HG02981 (cell line): ENCODE results near the gene FBXO41.

Source experiments
- ATAC-seq: cut with Tn5 transposase; IDR thresholded peaks from one replicate; pipeline ENCODE4 v1.9.1; 2021; ENCODE audit warnings: mild to moderate bottlenecking, moderate library complexity; ENCODE audit not compliant: unreplicated experiment

The FBXO41 gene

DNA sequence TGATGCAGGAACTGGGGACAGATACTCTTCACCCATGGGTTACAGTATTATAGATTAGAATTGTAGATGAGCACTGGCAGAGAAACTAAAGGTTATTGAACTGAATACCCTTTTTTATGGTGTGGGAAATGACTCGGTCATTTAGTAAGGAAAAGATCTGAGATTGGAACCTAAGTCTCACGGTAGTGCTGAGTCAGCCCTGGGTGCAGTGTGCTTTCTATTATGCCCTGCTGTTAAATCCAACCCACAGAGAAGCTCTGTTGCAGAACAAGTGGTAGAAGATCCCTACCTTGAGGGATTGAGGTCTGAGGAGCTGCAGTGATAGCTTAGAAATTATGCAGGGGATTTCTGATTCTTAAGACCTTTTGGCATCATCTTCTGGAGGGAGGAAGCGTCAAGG lies 37.4 kb downstream of the FBXO41 start:
- no peak for ATAC-seq

GRCh38 chr2:73244580-73244979 lies 39.7 kb downstream of the FBXO41 start:
- ATAC-seq = no peak

DNA sequence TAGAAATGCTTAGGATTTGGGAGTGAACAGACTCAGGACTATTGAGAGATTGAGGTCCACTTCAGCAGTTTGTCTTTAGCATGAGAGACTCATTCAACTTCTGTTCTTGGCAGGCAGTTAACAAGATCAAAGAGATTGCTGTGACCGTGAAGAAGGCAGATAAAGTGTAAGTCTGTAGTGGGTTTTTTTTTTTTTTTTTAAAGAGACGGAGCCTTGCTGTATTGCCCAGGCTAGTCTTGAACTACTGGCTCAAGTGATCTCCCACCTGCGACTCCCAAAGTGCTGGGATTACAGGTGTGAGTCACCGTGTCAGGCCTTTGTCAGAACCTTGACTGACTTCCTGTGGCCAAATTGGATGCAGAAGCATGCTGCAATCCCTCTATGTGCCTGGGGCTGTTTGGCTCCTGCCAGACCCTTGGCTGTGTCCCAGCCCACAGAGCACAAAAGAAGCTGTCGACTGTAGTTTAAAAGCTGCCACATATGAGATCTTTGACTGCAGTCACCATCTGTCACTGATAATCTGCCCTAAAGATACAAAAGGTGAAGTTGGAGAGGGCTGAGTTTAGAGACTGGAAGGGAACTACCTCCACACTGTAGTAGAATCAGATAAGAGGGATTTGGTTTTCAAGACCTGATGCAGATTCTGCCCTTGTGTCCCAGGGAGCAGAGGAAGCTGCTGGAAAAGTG lies 40.3 kb downstream of the FBXO41 start:
- no peak for ATAC-seq

DNA sequence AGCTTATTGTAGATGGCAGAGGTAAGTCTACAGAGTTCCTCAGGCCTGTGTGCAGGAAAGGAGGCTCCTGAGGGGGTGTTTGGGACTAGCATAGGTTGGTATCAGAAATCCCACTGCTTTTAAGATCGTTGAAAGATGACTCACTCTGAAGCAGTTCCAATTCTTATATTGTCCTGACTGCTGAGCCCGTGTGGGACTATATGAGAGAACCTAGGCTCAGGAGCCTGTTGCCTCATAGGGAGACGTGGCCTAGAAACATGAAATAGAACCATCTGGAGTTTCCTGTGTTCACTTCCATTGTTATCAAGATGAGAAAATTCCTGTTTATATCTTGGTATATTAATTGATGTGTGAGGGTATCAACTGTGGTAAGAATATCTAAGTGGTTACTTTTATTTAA lies 44.5 kb downstream of the FBXO41 start:
- no peak for ATAC-seq

DNA sequence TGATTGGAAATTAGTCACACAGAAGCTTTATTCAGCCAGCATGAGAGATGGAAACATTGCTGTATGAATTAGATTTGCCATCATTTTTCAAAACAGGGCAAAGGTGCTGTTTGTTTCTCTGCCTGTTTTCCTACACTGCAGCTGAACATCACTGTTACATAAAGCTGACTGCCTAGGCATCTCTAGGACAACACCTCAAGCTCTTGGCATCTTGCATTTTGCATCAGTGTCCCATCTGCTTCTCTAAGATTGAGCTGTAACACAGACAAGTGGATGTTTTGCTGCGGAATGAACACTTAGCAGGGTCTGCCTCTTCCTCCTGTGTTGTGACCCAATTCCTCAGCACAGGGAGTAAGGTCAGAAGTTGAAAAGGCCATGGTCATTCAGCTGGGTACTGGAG lies 45.3 kb downstream of the FBXO41 start:
- ATAC-seq = no peak

GRCh38 chr2:73238149-73238548 lies 46.1 kb downstream of the FBXO41 start:
- ATAC-seq = no peak

DNA sequence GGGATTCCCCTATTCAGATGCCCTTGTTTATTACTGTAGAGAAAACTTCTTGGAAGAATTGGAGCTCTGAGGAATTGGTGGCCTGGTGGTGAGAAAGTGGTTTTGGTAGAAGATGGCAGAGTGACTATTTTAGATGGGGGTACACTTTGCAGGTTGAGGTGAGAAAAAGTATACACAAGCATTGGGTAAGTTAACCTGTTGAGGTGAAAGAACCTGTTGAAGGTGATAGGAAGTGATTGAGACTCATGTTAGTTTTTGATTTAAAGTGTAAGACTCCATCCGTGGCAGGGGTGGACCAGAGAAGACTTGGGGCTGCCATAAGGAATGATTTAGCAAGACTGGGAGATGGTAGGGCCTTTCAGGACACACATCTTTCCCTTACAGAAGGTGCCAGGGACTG lies 47.1 kb downstream of the FBXO41 start:
- no peak for ATAC-seq

DNA sequence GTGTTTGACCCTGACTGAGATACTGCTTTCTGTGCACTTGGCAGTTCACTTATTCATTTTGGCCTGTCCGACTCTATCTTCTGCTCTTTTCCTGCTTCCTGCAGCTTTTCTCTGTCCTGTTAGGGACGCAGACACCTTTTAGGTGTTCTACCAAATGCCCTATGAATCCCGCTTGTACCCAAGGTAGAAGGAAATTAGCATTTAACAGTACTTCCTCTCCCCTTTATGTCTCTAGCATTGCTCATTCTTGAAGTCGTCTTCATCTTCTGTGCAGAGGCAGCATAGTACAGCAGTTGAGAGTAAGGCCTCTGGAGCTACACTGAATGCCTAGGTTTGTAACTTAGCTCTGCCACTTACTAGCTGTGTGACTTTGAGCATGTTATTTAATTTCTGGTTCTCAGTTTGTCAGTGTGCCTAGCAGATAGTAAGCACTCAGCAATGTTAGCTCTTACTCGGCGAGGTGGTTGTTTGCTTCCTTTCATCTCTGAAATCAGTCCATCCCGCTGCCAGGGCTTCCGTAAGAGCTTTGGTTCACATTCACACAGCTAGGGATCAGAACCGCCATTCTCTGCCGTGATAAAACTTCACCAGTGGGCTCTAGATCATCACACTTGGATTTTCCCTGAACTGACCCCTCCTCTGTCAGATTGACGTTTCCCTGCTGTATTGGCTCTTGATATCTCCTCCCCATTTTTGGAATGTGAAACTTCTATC lies 48.8 kb downstream of the FBXO41 start:
- no peak for ATAC-seq

DNA sequence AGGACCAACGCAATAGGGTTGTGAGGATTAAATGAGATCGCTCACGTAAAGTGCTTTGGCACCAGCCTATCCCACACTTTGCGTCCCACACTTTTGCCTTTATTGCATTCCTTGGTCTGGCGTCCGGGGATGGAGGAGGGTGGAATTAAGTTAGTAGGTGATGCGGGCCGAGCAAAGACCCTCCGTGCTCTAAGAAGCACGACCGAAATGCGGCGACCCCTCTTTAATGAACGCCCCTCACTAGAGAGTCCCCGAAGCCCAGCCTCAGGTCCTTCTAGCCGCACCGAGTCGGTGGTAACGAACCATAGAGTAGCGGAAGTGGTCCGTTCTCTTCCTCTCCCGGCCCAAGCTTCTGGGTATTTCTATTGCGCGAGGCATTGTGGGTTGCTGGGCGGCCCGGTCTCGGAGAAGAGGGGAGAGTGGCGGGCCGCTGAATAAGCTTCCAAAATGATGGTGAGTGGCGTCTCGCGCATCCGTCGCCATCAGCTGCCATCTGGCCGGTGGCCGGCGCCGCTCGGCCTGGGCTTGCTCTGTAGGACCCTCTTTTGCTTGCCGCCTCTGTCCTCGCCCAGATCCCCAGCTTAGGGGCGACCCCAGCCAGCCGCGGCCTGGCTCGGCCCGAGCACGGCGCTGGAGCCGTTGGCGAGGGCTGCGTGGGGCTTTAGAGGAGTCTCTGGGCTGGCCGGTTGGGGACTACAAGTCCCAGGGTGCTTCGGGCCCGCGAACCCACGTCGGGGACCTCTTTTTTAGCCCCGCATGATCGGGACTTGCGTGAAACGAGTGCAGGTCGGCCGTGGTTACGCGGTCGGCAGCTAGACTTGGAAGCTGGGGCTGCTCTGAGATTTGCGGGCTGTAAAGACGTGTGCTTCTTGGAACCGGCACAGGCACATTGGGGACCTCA lies 50.1 kb downstream of the FBXO41 start, which contains the start of gene CCT7:
Gene CCT7, plus strand, starts transcription at position 377 of the 901 bp plus-strand sequence. Its CDS starts 71 bp downstream, at position 448.
- ATAC-seq = peak; percentile 60

DNA sequence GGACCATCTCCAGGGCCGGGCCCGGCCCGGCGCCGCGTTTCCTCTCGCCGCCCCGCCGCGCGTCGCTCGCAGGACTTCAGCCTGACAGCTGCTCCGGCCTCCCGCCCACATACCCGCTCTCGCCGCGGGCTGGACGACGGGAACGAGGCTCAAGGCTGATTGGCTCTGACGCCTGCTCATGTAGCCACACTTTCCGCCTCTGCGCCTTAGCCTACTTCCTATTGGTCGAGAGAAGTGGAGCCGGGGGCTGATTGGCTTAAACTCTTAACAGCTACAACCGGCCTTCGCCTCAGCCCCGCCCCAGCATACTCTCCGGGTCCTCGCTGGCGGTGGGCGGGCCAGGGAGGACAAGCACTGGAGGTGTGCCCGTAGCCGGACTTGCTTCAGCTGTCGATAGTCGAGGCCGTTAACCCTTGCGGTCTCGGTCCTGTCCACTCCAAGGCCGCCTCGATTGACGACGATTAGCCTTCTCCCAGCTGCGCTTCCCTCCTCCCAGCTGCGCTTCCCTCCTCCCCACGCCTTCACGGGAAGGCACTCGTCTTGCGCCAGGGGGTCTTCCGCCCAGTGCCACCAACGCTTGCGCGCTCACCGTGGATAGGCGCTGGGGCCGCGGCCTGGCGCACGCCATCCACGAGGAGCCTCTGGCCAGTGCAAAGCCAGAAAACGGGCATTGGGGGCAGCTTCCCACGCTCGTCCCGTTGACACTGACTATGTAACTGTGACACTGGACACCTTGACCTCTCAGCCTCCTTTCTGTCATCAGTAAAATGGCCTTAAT lies 50.9 kb downstream of the FBXO41 start, which contains the start of gene PRADC1:
Gene PRADC1, minus strand, starts transcription at position 86 of the 778 bp plus-strand sequence. Its CDS starts 79 bp downstream, at position 7.
- ATAC-seq = peak; percentile 92

- ATAC-seq = no peak
These were observed 51.7 kb downstream of the FBXO41 start for GRCh38 chr2:73232403-73233153.

DNA sequence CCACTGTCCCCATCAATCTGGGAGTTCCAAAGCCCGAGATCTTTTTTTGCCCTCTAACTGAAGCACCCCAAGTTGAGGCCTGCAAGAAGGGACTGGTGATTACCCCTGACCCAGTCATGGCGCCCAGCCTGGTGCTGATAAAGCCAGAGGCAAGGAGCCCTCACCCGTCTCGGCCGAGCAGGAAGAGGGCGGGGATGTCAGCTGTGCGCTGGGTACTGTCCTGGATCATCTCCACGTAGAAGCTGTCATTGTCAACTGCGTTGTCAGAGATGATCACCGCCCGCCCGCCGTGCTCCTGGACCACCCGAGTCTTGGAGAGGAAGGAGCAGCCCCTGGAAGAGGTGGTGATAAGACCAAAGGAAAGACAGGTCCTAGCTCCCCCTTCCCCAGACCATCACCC lies 55.6 kb downstream of the FBXO41 start:
- no peak for ATAC-seq

- no peak for ATAC-seq
These were observed 57.2 kb downstream of the FBXO41 start for GRCh38 chr2:73227086-73227485.

DNA sequence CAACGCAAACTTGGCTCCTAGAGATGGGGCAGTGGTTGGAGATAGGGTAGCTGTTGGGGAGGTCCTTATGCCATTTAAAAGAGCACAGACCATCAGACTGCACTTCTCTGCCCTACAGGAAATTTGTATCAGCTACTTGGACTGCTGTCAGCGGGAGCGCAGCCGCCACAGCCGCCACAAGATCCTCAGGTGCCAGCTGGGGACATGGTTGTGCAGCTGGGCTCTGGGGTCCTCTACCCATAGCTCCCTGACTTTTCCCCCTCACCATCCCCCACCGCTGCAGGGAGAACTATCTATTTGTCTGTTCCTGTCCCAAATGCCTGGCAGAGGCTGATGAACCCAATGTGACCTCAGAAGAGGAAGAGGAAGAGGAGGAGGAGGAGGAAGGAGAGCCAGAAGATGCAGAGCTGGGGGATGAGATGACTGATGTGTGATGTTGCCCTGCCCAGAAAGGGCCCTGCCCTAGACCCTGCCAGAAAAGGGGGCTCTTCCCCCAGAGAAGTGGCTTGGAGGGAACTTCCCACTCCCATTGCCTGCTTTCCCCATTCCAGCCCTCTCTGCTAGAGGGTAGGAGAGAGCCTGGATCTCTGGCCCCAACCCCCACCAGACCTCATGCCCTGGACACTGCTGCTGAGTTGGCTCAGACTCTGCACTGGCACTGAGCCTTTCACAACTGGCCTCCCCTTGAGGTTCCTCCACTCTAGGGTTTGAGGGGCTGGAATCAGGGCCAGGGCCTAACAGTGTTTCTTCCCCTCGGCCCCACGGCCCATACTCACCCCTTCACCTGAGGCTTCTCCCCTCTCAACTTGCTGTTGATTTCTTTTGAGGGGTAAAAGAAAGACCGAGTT lies 58.5 kb downstream of the FBXO41 start:
- ATAC-seq = no peak

DNA sequence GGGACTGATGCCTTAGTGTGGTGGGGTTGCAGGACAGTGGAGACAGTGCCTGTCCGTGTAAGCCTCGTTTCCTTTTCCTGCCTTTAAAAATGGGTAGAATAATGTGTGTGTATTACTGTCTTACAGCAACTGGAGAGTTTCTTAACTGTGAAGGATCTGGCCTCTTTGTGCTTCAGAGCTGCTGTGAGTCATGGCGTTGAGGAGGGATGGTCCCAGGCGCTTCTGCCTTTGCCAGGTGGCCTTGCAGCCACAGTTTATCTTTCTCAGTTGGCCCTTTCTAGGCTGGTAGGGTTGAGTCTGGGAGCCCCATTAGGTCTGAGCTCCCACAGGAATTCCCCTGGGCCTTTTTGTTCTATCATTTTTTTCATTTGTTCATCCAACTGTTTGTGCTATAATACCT lies 60.5 kb downstream of the FBXO41 start:
- ATAC-seq = no peak

GRCh38 chr2:73218298-73218697 lies 66.0 kb downstream of the FBXO41 start:
- ATAC-seq = no peak

DNA sequence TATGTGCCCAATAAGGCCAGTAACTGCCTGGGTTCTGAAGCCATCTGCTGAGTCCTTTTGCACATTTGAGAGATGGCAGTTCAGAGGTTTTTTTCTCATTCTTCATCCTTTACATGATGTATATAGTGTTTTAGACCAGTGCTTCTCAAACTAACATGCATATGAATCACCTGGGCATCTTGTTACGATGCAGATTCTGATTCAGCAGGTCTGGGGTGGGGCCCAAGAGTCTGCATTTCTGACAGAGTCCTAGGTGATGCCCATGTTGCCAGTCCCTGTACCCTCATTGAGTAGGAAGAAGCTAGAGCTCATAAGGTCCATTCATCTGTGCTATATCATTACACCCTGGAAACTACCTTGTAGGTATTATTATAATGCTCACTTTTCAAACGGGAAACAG lies 66.5 kb downstream of the FBXO41 start:
- ATAC-seq = no peak

GRCh38 chr2:73217160-73217559 lies 67.1 kb downstream of the FBXO41 start:
- no peak for ATAC-seq

- no peak for ATAC-seq
These were observed 69.0 kb downstream of the FBXO41 start for GRCh38 chr2:73215254-73215653.
